ENCODE measurements around the gene CMC2.

GRCh38 chr16:80988756-80989155, 17.9 kb downstream of the CMC2 start:
- TF ChIP-seq CTCF (IDR thresholded peaks at IDR 0.05) (no peak), POLR2A (IDR thresholded peaks at IDR 0.05) (no peak)

Data from Peyer's patch (tissue), 4 donors.